ENCODE measurements around the gene NFXL1.

DNA sequence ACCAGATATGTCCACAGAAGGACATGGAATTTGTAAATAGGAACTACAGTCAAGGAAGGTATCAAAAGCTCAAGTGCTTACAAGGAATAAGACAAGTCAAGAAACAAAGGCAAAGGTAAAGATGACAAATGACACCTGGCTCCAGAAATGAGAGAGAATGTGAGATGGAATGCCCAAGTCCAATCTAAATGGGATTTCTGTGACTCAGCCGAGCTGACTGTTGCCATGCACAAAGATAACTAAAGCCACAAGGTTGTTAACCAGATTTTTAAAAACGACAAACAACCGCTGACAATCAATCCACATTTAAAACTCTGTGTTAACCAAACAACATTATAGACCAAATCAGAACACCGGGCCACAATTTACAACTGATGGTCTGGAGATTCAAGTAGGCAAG is 1.1 kb downstream of the NFXL1 start:
- TF ChIP-seq, protein P1, sequence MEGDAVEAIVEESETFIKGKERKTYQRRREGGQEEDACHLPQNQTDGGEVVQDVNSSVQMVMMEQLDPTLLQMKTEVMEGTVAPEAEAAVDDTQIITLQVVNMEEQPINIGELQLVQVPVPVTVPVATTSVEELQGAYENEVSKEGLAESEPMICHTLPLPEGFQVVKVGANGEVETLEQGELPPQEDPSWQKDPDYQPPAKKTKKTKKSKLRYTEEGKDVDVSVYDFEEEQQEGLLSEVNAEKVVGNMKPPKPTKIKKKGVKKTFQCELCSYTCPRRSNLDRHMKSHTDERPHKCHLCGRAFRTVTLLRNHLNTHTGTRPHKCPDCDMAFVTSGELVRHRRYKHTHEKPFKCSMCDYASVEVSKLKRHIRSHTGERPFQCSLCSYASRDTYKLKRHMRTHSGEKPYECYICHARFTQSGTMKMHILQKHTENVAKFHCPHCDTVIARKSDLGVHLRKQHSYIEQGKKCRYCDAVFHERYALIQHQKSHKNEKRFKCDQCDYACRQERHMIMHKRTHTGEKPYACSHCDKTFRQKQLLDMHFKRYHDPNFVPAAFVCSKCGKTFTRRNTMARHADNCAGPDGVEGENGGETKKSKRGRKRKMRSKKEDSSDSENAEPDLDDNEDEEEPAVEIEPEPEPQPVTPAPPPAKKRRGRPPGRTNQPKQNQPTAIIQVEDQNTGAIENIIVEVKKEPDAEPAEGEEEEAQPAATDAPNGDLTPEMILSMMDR (IDR thresholded peaks at IDR 0.05) = no peak
- no peak for TF ChIP-seq EZH2 (IDR thresholded peaks at IDR 0.05; ENCODE audit: borderline replicate concordance, insufficient read depth, low read depth, low read length, poor library complexity, severe bottlenecking)
